ENCODE results near the gene ETV4.

ETV4 gene

GRCh38 chr17:43572368-43572980, 26.3 kb upstream of the ETV4 start:
- TF ChIP-seq EGR1 (IDR thresholded peaks at IDR 0.05) = no peak
- no peak for TF ChIP-seq USF1 (IDR thresholded peaks at IDR 0.05)
- no peak for TF ChIP-seq MAX (IDR thresholded peaks at IDR 0.05)
- TF ChIP-seq TEAD4 (IDR thresholded peaks at IDR 0.05) = no peak

GRCh38 chr17:43570518-43570928, 24.4 kb upstream of the ETV4 start:
- TF ChIP-seq FOXM1 (IDR thresholded peaks at IDR 0.05; ENCODE audit: borderline replicate concordance, low read depth) (no peak), CREB1 (IDR thresholded peaks at IDR 0.05; ENCODE audit: low read depth) (no peak)

GRCh38 chr17:43568506-43569082, 22.5 kb upstream of the ETV4 start:
- TF ChIP-seq TAF1 (IDR thresholded peaks at IDR 0.05; ENCODE audit: low read depth) (no peak), EGR1 (IDR thresholded peaks at IDR 0.05) (no peak), MAX (IDR thresholded peaks at IDR 0.05) (no peak), TCF12 (IDR thresholded peaks at IDR 0.05; ENCODE audit: low read depth) (no peak), ZBTB7A (IDR thresholded peaks at IDR 0.05; ENCODE audit: low read depth) (no peak), REST (IDR thresholded peaks at IDR 0.05; ENCODE audit: low read depth) (no peak), EP300 (IDR thresholded peaks at IDR 0.05; ENCODE audit: borderline replicate concordance) (no peak), RAD21 (IDR thresholded peaks at IDR 0.05; ENCODE audit: low read depth) (no peak), CREB1 (IDR thresholded peaks at IDR 0.05; ENCODE audit: low read depth) (no peak), YY1 (IDR thresholded peaks at IDR 0.05; ENCODE audit: low read depth) (no peak), CEBPB (IDR thresholded peaks at IDR 0.05) (no peak), FOXM1 (IDR thresholded peaks at IDR 0.05; ENCODE audit: borderline replicate concordance, low read depth) (no peak)

GRCh38 chr17:43563600-43564594, 17.8 kb upstream of the ETV4 start:
- no peak for TF ChIP-seq USF1 (IDR thresholded peaks at IDR 0.05)
- no peak for TF ChIP-seq CREB1 (IDR thresholded peaks at IDR 0.05; ENCODE audit: low read depth)
- TF ChIP-seq YY1 (IDR thresholded peaks at IDR 0.05; ENCODE audit: low read depth) = no peak
- TF ChIP-seq REST (IDR thresholded peaks at IDR 0.05; ENCODE audit: low read depth) = no peak
- TF ChIP-seq EGR1 (IDR thresholded peaks at IDR 0.05) = no peak
- no peak for TF ChIP-seq TEAD4 (IDR thresholded peaks at IDR 0.05)
- no peak for TF ChIP-seq MAX (IDR thresholded peaks at IDR 0.05)
- TF ChIP-seq NFIC (IDR thresholded peaks at IDR 0.05) = no peak
- no peak for TF ChIP-seq TCF12 (IDR thresholded peaks at IDR 0.05; ENCODE audit: low read depth)
- no peak for TF ChIP-seq CEBPB (IDR thresholded peaks at IDR 0.05)
- no peak for TF ChIP-seq TAF1 (IDR thresholded peaks at IDR 0.05; ENCODE audit: low read depth)
- TF ChIP-seq FOXM1 (IDR thresholded peaks at IDR 0.05; ENCODE audit: borderline replicate concordance, low read depth) = no peak
- no peak for TF ChIP-seq EP300 (IDR thresholded peaks at IDR 0.05; ENCODE audit: borderline replicate concordance)
- no peak for TF ChIP-seq RAD21 (IDR thresholded peaks at IDR 0.05; ENCODE audit: low read depth)
- no peak for TF ChIP-seq ZBTB7A (IDR thresholded peaks at IDR 0.05; ENCODE audit: low read depth)
